Neural progenitor cell (in vitro differentiated cells): ENCODE results near the gene TIAM2. TPM values are rescaled to one million over a fixed set of nuclear protein-coding genes. Genes with fewer than 3 reads are reported as not detected.

Experiments used
- DNase-seq: peaks from one replicate; pipeline ENCODE4 v3.0.0-alpha.2; 2016; ENCODE audit warnings: low spot score
- H2AFZ ChIP-seq: fragments of 200-600 bp; sonication (generic); replicated peaks from 2 replicates; pipeline ENCODE4 v1.6.1; 2016; ENCODE audit warnings: antibody characterized with exemption
- H3F3A ChIP-seq: fragments of 200-600 bp; sonication (generic); 2 replicates; pipeline ENCODE4 v1.6.1; 2016; ENCODE audit warnings: antibody characterized with exemption, low read depth
- H3K27ac ChIP-seq: fragments of 200-600 bp; sonication (generic); 2 replicates; pipeline ENCODE4 v1.5.1; 2016; ENCODE audit warnings: mild to moderate bottlenecking
- H3K27me3 ChIP-seq: fragments of 200-600 bp; sonication (generic); 2 replicates; pipeline ENCODE4 v1.6.1; 2016; ENCODE audit warnings: mild to moderate bottlenecking, moderate library complexity
- H3K36me3 ChIP-seq: fragments of 200-600 bp; sonication (generic); 2 replicates; pipeline ENCODE4 v1.5.1; 2016
- H3K4me1 ChIP-seq: fragments of 200-600 bp; sonication (generic); 2 replicates; pipeline ENCODE4 v1.6.1; 2016; ENCODE audit warnings: mixed run types
- H3K4me2 ChIP-seq: fragments of 200-600 bp; sonication (generic); 2 replicates; pipeline ENCODE4 v1.6.1; 2016
- H3K4me3 ChIP-seq: fragments of 200-600 bp; sonication (generic); 2 replicates; pipeline ENCODE4 v1.5.1; 2016
- H3K79me2 ChIP-seq: fragments of 200-600 bp; sonication (generic); 2 replicates; pipeline ENCODE4 v1.6.1; 2016; ENCODE audit warnings: low read depth
- H3K9ac ChIP-seq: fragments of 200-600 bp; sonication (generic); 2 replicates; pipeline ENCODE4 v1.6.1; 2016
- H3K9me3 ChIP-seq: fragments of 200-600 bp; sonication (generic); 2 replicates; pipeline ENCODE4 v1.5.1; 2016; ENCODE audit warnings: low read depth
- H4K20me1 ChIP-seq: fragments of 200-600 bp; sonication (generic); 2 replicates; pipeline ENCODE4 v1.6.1; 2016; ENCODE audit warnings: low read depth
- H3K27ac Mint-ChIP-seq: 3 replicates; pipeline ENCODE4 v1.8.0; 2021; ENCODE audit warnings: mixed read lengths
- H3K27me3 Mint-ChIP-seq: 2 replicates; pipeline ENCODE4 v1.8.0; 2022; ENCODE audit warnings: low read depth, mild to moderate bottlenecking, inconsistent platforms, moderate library complexity, mixed read lengths; ENCODE audit not compliant: insufficient read depth
- H3K36me3 Mint-ChIP-seq: 3 replicates; pipeline ENCODE4 v1.8.0; 2021; ENCODE audit warnings: mixed read lengths
- H3K4me1 Mint-ChIP-seq: 3 replicates; pipeline ENCODE4 v1.8.0; 2021; ENCODE audit warnings: mixed read lengths
- H3K4me3 Mint-ChIP-seq: 3 replicates; pipeline ENCODE4 v1.8.0; 2021; ENCODE audit warnings: mild to moderate bottlenecking, moderate library complexity, mixed read lengths
- H3K9me3 Mint-ChIP-seq: 3 replicates; pipeline ENCODE4 v1.8.0; 2020; ENCODE audit warnings: mixed read lengths
- EZH2 ChIP-seq: fragments of 200-600 bp; sonication (generic); IDR thresholded peaks from 2 replicates; pipeline ENCODE4 v1.6.1; 2017; ENCODE audit warnings: antibody characterized with exemption, mild to moderate bottlenecking, moderate library complexity
- EZH2phosphoT487 ChIP-seq: fragments of 200-600 bp; sonication (generic); IDR thresholded peaks from 2 replicates; pipeline ENCODE4 v1.6.1; 2017; ENCODE audit warnings: antibody characterized with exemption
- total RNA-seq: library from RNA; depleted of rRNA; stranded (reverse); fragments of >200 nt; gene quantifications from 2 replicates; pipeline ENCODE4 v1.2.3, GENCODE V29; 2015; ENCODE audit warnings: low replicate concordance
- TF ChIP-seq, protein P1 (sequence below): fragments of 200-600 bp; sonication (generic); IDR thresholded peaks from 2 replicates; pipeline ENCODE4 v1.5.1; 2017; ENCODE audit warnings: antibody characterized with exemption, mild to moderate bottlenecking

Gene TIAM2
- total RNA-seq, 1 donor from 2014 or later: 22.8 TPM

GRCh38 chr6:155106456-155107115 is 111.5 kb downstream of the TIAM2 start:
- H3F3A ChIP-seq: peaks cover 5% of the 10 kb centered on the region
- H3K79me2 ChIP-seq: no peaks in the 10 kb centered on the region
- Mint-ChIP-seq H3K4me1 (peaks cover 41% of the 10 kb centered on the region), H3K27me3 (peaks cover 8% of the 10 kb centered on the region), H3K27ac (no peak overlapping the region), H3K9me3 (no peaks in the 10 kb centered on the region), H3K4me3 (no peak overlapping the region), H3K36me3 (no peaks in the 10 kb centered on the region)
- TF ChIP-seq, protein P1, sequence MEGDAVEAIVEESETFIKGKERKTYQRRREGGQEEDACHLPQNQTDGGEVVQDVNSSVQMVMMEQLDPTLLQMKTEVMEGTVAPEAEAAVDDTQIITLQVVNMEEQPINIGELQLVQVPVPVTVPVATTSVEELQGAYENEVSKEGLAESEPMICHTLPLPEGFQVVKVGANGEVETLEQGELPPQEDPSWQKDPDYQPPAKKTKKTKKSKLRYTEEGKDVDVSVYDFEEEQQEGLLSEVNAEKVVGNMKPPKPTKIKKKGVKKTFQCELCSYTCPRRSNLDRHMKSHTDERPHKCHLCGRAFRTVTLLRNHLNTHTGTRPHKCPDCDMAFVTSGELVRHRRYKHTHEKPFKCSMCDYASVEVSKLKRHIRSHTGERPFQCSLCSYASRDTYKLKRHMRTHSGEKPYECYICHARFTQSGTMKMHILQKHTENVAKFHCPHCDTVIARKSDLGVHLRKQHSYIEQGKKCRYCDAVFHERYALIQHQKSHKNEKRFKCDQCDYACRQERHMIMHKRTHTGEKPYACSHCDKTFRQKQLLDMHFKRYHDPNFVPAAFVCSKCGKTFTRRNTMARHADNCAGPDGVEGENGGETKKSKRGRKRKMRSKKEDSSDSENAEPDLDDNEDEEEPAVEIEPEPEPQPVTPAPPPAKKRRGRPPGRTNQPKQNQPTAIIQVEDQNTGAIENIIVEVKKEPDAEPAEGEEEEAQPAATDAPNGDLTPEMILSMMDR: no peak
- TF ChIP-seq EZH2 (no peak), EZH2phosphoT487 (no peak)
- H3K27ac ChIP-seq: no peak overlapping the region
- H3K27me3 ChIP-seq: no peaks in the 10 kb centered on the region
- no peak overlapping the region for H3K9ac ChIP-seq
- no peaks in the 10 kb centered on the region for H4K20me1 ChIP-seq
- no peak for DNase-seq
- no peak overlapping the region for H3K4me2 ChIP-seq
- H3K9me3 ChIP-seq: no peaks in the 10 kb centered on the region
- no peaks in the 10 kb centered on the region for H3K36me3 ChIP-seq
- H3K4me1 ChIP-seq: peaks cover 8% of the 10 kb centered on the region
- no peak overlapping the region for H2AFZ ChIP-seq
- H3K4me3 ChIP-seq: no peak overlapping the region

DNA sequence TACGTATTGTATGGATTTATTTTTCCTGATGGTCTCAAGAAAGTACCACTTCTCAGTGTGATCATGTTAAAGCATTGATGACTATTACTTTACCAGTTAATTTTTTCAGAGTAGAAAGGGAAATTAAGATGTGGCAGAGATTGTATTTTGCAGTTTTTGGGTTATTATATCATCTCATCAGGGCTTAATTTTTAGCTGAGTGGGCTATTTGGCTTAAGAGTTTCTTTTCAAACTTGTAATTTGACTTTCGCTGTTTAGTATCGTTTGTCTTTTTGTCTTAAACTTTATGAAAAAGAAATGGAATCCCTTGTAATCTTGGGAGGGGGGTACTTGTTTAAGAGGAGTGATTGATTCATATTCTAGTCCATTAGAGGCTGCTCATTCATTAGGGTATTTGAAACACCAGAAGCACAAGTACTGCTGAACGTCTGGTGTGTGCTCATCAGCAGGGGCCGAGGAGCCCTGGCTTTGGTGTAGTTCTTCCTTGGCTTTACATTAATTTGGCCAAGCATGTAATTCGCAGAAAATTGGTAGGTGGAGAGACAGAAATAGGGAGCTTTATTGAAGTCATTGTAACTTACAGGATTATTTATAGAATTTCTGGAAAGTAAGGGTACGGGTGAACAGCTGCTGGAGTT is 112.4 kb downstream of the TIAM2 start:
- Histone ChIP-seq H3K79me2 (no peaks in the 10 kb centered on the region), H3F3A (peaks cover 8% of the 10 kb centered on the region), H3K27ac (no peak overlapping the region), H3K9me3 (no peaks in the 10 kb centered on the region), H3K27me3 (no peaks in the 10 kb centered on the region), H3K4me1 (peaks cover 8% of the 10 kb centered on the region), H3K36me3 (no peaks in the 10 kb centered on the region), H3K9ac (no peak overlapping the region), H2AFZ (no peak overlapping the region), H4K20me1 (no peaks in the 10 kb centered on the region), H3K4me3 (no peak overlapping the region), H3K4me2 (no peak overlapping the region)
- Mint-ChIP-seq H3K36me3 (no peaks in the 10 kb centered on the region), H3K4me1 (peaks cover 49% of the 10 kb centered on the region), H3K27ac (no peak overlapping the region), H3K27me3 (peaks cover 10% of the 10 kb centered on the region), H3K4me3 (no peak overlapping the region), H3K9me3 (no peaks in the 10 kb centered on the region)
- TF ChIP-seq, protein P1: no peak
- TF ChIP-seq EZH2phosphoT487 (no peak), EZH2 (no peak)
- no peak for DNase-seq

DNA sequence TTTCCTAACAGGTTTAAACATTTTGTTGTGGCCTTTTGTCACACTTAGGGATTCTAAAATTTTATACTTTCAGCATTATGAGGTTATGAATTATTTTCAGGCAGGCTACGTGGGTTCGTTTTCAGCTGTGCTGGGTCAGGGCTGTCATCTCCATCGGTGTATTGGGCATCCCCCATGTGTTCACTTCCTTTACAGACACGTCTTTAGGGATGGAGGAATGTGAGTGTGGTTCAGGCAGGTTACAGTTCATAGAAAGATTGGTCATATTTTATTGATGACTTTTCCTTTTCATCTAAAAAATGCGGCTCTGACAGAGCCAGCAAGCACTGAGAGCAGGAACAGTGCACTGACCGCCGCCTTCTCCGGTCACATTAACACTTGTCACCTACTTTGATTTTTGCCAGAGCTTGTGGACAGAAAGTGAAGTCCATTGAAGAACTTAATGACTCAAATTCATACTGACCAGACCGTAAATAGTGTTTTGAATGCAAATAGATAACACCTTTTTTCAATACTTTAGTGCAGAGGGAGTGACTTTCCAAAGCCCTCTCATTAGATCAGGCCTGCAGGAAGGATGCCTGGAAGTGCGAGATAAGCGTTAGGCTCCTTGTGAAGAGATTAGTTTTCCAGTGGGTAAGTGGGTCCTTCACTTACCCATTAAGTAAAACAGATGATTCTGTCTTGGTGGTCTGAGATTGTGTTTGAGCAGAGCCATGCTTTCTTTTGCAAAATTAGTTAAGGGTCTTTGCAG is 113.1 kb downstream of the TIAM2 start:
- peak overlapping the region; percentile 12 for H3K27ac Mint-ChIP-seq
- no peak overlapping the region for H3K9ac ChIP-seq

More for the DNA sequence above, 113.1 kb downstream of the TIAM2 start:
- H3K4me1 Mint-ChIP-seq: peaks cover 56% of the 10 kb centered on the region
- Histone ChIP-seq H3F3A (peaks cover 8% of the 10 kb centered on the region), H3K79me2 (no peaks in the 10 kb centered on the region), H4K20me1 (no peaks in the 10 kb centered on the region), H3K9me3 (no peaks in the 10 kb centered on the region), H3K27me3 (no peaks in the 10 kb centered on the region), H2AFZ (no peak overlapping the region), H3K4me3 (no peak overlapping the region), H3K36me3 (no peaks in the 10 kb centered on the region), H3K27ac (no peak overlapping the region), H3K4me2 (no peak overlapping the region), H3K4me1 (peaks cover 8% of the 10 kb centered on the region)
- no peak for DNase-seq
- no peak for TF ChIP-seq EZH2
- TF ChIP-seq EZH2phosphoT487: no peak
- TF ChIP-seq, protein P1: no peak
- no peak overlapping the region for H3K4me3 Mint-ChIP-seq
- H3K36me3 Mint-ChIP-seq: no peaks in the 10 kb centered on the region
- peaks cover 10% of the 10 kb centered on the region for H3K27me3 Mint-ChIP-seq
- no peaks in the 10 kb centered on the region for H3K9me3 Mint-ChIP-seq
